HK-2 (cell line): ENCODE results near the gene TECTA.
"Not testable (repeated sequence)": the region's sequence is repeated elsewhere in the genome, so short reads cannot be mapped to it uniquely, and the experiment has no call there.

Source experiments
- DNase-seq: peaks from one replicate; pipeline ENCODE4 v3.0.0-alpha.2; 2018; ENCODE audit not compliant: unreplicated experiment

The TECTA gene

DNA sequence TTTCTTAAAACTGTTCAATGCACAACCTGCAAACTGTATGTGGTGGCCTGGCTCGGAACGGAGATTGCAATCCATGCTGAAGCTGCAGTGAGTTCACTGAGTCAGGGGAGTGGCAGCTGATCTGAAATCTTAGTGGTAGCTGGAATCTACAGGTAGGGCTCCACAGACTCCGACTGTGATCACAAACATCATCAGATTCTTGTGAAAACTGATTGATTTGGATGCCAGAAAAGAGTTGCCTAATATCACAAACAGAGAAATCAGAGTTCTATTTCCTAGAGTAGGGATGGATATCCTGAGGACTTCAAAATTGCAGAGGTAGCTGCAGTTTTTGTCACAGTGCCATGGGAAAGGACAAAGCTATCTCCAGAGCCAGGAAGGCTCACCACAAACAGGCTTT, 134.0 kb downstream of the TECTA start:
- DNase-seq: no peak

DNA sequence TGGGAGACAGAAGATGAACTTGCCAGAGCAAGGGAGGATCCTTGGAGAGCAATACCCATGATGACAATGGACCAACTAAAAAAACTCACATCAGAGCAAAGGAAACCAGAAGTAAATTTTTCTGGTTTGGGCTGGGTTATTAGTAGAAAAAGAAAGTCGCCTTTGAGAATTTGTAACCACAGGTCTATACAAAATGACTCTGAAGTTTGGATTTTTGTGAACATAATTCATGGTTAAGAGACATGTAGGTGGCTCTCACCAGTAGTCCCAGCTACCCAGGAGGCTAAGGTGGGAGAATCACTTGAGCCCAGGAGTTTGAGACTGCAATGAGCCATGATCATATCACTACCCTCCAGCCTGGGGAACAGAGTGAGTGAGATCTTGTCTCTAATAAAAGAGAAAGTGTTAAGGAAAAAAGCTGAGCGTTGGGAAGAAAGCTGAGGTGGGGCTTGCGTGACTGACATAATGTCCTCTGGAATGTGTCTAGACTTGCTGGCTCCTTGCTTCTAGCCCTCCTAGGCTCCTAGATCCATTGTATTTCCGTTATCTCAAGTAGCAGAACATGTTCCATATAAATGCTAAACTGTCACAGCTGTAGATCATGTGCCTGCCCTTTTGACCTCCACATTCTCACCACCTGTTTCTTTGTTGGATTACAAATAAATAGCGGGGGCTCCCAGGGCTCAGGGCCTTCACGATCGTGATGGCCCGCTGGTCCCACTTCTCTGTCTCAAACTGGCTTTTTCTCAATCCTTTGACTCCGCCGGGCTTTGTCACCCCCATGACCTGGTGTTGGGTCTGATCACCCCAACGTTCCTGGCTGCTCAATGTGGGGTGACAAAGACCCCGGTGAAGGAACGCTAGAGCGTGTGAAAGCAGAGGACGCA, 135.3 kb downstream of the TECTA start:
- no peak for DNase-seq

DNA sequence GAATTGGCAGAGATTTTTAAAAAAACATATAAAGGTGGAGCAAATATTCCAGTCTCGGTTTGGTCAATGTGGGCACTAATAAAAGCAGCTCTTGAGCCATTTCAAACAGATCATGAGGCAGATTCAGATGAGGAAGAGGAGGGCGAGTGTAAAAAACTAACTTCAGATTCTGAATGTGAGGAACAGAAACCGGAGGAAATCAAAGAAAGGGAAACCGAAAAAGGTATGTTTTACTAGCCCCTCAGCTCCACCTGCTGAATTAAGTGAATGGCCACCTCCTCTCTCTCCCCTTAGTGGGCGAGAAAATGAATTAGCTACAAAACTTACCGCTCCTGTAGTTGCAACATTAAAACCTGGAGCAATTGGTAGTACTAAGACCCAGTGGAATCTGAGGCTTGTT, 136.2 kb downstream of the TECTA start:
- not testable (repeated sequence) for DNase-seq

DNA sequence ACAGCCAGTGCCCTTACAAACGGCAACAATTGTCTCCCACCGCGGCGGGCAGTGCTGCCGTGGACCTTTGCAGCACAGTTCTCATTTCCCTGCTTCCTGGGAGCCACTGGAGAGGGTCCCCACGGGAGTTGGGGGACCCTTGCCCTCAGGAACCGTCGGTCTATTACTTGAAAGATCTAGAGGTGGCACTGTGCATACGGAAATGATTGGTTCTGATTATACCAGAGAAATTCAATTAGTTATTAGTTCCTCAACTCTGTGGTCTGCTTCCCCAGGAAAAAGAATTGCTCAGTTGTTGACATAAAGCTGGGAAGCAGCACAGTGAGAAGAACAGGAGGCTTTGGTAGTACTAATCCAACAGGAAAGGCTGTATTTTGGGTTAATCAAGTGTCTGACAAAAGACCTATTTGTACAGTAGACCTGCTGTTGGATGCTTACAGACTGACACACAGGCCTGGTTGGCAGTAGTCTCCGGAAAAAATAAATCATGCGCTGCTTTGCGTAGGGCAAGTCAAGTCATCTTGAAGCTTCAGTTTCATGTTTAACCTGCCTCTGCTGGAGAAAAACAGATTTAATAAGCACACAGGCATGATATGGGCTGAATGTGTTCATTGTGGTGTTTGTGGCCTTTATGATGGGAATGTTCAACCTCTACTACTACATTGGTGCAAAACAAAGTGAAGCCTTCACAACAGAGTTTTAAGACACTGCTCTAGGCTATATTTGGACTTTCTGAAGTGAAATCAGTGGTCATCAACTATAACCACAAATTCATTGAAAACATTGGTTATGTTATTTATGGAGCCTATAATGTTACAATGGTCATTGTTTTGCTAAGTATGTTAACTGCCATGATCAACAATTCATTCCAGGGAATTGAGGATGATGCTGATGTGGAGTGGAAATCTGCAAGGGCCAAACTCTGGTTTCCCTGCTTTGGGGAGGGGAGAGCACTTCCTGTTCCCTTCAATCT, 136.9 kb downstream of the TECTA start:
- no peak for DNase-seq

DNA sequence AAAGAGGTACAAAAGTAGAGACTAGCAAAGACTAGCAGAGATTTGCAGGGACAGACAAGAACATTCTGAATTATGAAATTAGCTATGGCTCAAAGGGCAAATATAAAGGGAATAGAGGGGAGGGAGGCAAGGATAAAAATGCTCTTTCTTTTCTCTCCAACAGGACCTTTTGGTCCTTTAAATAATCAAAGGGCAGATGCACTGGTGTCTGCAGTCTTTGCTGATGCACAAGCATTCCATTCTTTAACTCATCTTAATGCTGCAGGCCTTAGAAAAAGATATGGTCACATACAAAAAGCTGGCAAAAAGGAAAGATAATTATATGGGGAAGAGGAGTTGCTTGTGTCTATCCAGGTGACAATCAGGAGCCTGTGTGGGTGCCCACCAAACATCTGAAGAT, 137.9 kb downstream of the TECTA start:
- no peak for DNase-seq

DNA sequence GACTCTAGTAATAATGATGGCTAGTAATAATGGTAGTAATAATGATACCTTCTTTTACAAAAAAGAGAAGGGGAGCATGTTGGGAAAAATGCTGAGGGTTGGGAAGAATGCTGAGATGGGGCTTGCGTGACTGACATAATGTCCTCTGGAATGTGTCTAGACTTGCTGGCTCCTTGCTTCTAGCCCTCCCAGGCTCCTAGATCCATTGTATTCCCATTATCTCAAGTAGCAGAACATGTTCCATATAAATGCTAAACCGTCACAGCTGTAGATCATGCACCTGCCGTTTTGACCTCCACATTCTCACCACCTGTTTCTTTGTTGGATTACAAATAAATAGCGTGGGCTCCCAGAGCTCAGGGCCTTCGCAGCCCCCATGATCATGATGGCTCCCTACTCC, 139.0 kb downstream of the TECTA start:
- DNase-seq: not testable (repeated sequence)

DNA sequence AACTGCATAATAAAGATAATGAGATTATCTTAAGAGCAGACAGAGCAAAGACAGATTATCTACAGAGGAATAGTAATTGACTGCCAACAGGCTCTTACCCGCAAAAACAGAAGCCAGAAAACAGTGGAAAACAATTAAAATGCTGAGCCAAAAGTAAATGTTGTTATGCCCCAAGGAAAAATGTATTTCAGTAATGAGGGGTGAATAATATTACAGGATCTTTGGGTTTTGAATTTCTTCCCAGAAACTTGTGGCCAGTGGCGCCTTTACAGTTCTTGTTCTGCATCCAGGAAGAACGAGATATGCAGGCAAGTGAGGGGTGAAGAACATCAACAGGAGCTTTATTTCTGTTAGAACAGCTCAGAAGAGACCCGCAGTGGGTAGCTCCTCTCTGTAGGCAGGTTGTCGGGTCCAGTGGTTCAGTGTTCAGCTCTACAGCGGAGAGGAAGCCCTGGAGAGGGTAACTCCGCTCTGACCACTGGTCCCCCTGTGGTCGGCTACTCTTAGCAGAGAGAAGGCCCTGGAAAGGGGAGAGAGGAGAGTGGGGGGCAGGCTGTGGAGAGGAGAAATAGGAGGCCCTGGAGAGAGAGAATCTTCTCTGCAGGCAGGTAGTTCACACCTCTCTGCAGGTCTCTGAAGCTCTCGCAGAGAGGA, 139.7 kb downstream of the TECTA start:
- DNase-seq: no peak
